ENCODE results near the gene KDM1B. TPM values are rescaled to one million over a fixed set of nuclear protein-coding genes. Genes with fewer than 3 reads are reported as not detected.
"Not testable (repeated sequence)": the region's sequence is repeated elsewhere in the genome, so short reads cannot be mapped to it uniquely, and the experiment has no call there.

The KDM1B gene
- total RNA-seq, 1 donor from 2014 or later = 26.0 TPM

DNA sequence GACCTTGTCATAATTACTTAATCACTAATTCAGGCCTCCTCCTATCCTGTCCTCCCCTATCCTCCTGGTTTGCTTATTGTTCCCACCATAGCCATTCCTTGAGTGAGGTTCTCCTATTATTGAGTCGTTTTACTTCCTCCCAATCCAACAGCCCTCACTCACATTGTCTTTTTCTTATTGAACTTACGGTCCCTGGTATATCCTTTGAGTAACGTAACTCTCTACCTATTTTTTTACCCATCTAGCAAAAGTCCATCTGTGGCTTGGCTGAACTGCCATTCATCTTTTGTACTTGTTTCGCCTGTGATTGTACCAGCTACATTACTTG is 66.0 kb downstream of the KDM1B start:
- intact Hi-C loops (cut with DNase I) = no loop called here
- H3K27me3 ChIP-seq (ENCODE audit: low read depth) = no peaks in the 10 kb centered on the region
- peaks cover 87% of the 10 kb centered on the region for H3K36me3 ChIP-seq
- H3K9me3 ChIP-seq = no peaks in the 10 kb centered on the region
- no peaks in the 10 kb centered on the region for H3K4me1 ChIP-seq
- H3K4me3 ChIP-seq = no peak overlapping the region
- no peak overlapping the region for H3K27ac ChIP-seq
- ATAC-seq = no peak
- TF ChIP-seq, protein P1, sequence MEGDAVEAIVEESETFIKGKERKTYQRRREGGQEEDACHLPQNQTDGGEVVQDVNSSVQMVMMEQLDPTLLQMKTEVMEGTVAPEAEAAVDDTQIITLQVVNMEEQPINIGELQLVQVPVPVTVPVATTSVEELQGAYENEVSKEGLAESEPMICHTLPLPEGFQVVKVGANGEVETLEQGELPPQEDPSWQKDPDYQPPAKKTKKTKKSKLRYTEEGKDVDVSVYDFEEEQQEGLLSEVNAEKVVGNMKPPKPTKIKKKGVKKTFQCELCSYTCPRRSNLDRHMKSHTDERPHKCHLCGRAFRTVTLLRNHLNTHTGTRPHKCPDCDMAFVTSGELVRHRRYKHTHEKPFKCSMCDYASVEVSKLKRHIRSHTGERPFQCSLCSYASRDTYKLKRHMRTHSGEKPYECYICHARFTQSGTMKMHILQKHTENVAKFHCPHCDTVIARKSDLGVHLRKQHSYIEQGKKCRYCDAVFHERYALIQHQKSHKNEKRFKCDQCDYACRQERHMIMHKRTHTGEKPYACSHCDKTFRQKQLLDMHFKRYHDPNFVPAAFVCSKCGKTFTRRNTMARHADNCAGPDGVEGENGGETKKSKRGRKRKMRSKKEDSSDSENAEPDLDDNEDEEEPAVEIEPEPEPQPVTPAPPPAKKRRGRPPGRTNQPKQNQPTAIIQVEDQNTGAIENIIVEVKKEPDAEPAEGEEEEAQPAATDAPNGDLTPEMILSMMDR (IDR thresholded peaks at IDR 0.05) = no peak
- no peak for DNase-seq

DNA sequence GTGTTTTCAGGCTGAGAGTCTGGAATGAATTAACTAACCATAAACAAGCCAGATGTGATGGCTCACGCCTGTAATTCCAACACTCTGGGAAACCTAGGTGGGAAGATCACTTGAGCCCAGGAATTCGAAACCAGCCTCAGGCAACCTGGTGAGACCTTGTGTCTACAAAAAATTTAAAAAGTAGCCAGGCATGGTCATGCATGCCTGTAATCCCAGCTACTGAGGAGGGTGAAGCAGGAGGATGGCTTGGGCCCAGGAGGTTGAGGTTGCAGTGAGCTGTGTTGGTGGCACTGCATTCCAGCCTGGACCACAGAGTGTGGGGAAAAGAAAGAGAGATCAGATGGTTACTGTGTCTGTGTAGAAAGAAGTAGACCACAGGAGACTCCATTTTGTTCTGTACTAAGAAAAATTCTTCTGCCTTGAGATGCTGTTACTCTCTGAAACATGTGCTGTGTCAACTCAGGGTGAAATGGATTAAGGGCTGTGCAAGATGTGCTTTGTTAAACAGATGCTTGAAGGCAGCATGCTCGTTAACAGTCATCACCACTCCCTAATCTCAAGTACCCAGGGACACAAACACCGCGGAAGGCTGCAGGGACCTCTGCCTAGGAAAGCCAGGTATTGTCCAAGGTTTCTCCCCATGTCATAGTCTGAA is 71.4 kb downstream of the KDM1B start:
- not testable (repeated sequence) for H3K9me3 ChIP-seq

DNA sequence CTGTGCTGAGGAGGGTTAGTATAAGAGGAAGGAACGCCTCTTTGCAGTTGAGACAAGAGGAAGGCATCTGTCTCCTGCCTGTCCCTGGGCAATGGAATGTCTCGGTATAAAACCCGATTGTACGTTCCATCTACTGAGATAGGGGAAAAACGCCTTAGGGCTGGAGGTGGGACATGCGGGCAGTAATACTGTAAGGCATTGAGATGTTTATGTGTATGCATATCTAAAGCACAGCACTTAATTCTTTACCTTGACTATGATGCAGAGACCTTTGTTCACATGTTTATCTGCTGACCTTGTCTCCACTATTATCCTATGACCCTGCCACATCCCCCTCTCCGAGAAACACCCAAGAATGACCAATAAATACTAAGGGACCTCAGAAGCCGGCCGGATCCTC is 71.9 kb downstream of the KDM1B start:
- Histone ChIP-seq H3K9me3 (peaks cover 12% of the 10 kb centered on the region), H3K36me3 (peaks cover 73% of the 10 kb centered on the region)
- ATAC-seq; intact Hi-C loops (cut with DNase I); H3K4me3 ChIP-seq; H3K4me1 ChIP-seq; H3K27ac ChIP-seq; H3K27me3 ChIP-seq (ENCODE audit: low read depth); DNase-seq: not testable (repeated sequence)

More for the DNA sequence above, 71.4 kb downstream of the KDM1B start:
- H3K4me3 ChIP-seq; intact Hi-C loops (cut with DNase I); DNase-seq; H3K27ac ChIP-seq; H3K4me1 ChIP-seq; ATAC-seq; H3K27me3 ChIP-seq (ENCODE audit: low read depth): not testable (repeated sequence)
- H3K36me3 ChIP-seq = peaks cover 78% of the 10 kb centered on the region

DNA sequence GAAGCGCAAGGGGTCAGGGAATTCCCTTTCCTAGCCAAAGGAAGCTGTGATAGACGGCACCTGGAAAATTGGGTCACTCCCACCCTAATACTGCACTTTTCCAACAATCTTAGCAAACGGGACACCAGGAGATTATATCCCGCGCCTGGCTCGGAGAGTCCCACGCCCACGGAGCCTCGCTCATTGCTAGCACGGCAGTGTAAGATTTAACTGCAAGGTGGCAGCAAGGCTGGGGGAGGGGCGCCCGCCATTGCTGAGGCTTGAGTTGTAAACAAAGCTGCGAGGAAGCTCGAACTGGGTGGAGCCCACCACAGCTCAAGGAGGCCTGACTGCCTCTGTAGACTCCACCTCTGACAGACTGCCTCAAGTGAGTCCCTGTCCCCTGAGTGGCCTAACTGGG is 73.4 kb downstream of the KDM1B start:
- H3K9me3 ChIP-seq = peaks cover 20% of the 10 kb centered on the region
- H3K4me3 ChIP-seq; H3K4me1 ChIP-seq; H3K27me3 ChIP-seq (ENCODE audit: low read depth); DNase-seq; intact Hi-C loops (cut with DNase I); H3K27ac ChIP-seq; ATAC-seq: not testable (repeated sequence)
- H3K36me3 ChIP-seq = peaks cover 60% of the 10 kb centered on the region

DNA sequence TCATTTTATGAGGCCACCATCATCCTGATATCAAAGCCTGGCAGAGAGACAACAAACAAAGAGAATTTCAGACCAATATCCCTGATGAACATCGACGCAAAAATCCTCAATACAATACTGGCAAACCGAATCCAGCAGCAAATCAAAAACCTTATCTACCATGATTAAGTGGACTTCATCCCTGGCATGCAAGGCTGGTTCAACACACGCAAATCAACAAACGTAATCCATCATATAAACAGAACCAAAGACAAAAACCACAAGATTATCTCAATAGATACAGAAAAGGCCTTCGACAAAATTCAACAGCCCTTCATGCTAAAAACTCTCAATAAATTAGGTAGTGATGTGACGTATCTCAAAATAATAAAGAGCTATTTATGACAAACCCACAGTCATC is 76.6 kb downstream of the KDM1B start:
- intact Hi-C loops (cut with DNase I); ATAC-seq; H3K4me1 ChIP-seq; H3K4me3 ChIP-seq; DNase-seq; H3K27ac ChIP-seq; H3K27me3 ChIP-seq (ENCODE audit: low read depth): not testable (repeated sequence)
- H3K36me3 ChIP-seq = peaks cover 56% of the 10 kb centered on the region
- peaks cover 20% of the 10 kb centered on the region for H3K9me3 ChIP-seq

DNA sequence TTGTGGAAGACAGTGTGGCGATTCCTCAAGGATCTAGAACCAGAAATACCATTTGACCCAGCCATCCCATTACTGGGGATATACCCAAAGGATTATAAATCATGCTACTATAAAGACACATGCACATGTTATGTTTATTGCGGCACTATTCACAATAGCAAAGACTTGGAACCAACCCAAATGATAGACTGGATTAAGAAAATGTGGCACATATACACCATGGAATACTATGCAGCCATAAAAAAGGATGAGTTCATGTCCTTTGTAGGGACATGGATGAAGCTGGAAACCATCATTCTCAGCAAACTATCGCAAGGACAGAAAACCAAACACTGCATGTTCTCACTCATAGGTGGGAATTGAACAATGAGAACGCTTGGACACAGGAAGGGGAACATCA is 78.5 kb downstream of the KDM1B start:
- H3K4me1 ChIP-seq; H3K27me3 ChIP-seq (ENCODE audit: low read depth); ATAC-seq; H3K4me3 ChIP-seq; intact Hi-C loops (cut with DNase I); DNase-seq; H3K27ac ChIP-seq: not testable (repeated sequence)
- Histone ChIP-seq H3K36me3 (peaks cover 56% of the 10 kb centered on the region), H3K9me3 (peaks cover 14% of the 10 kb centered on the region)

DNA sequence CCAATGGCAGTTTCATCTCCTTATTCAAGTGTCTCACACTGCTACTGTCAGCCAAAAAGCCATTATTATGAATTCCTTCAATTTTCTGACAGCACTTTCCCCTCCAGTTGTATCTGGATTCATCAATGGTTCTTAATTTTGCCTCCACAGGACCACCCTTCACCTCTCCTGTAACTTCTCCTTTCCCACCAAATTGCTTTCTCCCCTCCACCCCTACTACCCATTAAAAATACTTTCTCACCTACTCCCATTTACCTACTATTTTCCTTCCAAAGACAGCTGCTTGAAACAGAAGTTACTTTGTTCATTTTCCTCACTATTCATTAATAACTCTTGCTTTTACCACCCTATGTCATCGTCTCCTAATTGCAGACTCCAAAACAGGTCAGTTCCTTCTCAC is 79.3 kb downstream of the KDM1B start:
- H3K27me3 ChIP-seq (ENCODE audit: low read depth) = no peaks in the 10 kb centered on the region
- TF ChIP-seq, protein P1 (IDR thresholded peaks at IDR 0.05) = no peak
- H3K4me3 ChIP-seq = no peak overlapping the region
- H3K4me1 ChIP-seq = no peaks in the 10 kb centered on the region
- ATAC-seq (no peak), DNase-seq (no peak)
- peaks cover 14% of the 10 kb centered on the region for H3K9me3 ChIP-seq
- H3K27ac ChIP-seq = no peak overlapping the region
- intact Hi-C loops (cut with DNase I) = no loop called here
- peaks cover 53% of the 10 kb centered on the region for H3K36me3 ChIP-seq

DNA sequence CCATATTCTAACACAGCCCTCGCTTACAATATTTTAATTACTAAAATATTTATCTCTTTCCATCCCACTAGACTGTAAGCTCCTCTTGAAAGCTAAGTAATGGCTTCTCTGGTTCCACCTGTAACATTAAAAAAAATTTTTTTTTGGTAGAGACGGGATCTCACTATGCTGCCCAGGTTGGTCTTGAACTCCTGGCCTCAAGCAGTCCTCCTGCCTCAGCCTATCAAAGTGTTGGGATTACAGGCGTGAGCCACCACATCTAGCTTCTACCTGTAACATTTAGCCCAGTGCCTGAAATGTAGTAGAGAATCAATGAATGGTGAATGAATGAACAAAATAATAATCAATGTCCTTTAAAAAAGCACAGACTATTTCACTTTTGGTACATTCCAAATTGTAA is 80.3 kb downstream of the KDM1B start:
- H3K4me3 ChIP-seq = no peak overlapping the region
- DNase-seq (no peak), ATAC-seq (no peak)
- TF ChIP-seq, protein P1 (IDR thresholded peaks at IDR 0.05) = no peak
- H3K36me3 ChIP-seq = peaks cover 53% of the 10 kb centered on the region
- intact Hi-C loops (cut with DNase I) = no loop called here
- H3K9me3 ChIP-seq = peaks cover 12% of the 10 kb centered on the region
- H3K4me1 ChIP-seq = no peaks in the 10 kb centered on the region
- no peaks in the 10 kb centered on the region for H3K27me3 ChIP-seq (ENCODE audit: low read depth)
- H3K27ac ChIP-seq = no peak overlapping the region

Data from lower lobe of right lung (tissue), 2 donors.